ENCODE data around the gene RPS3. TPM values are rescaled to one million over a fixed set of nuclear protein-coding genes. Genes with fewer than 3 reads are reported as not detected.

The RPS3 gene
- total and polyA plus RNA-seq, 9 of the 15 experiments (the other 6 are each of a cell fraction or from before 2014, with no cell fraction given) = 2,700 to 5,771 (median 3,679) TPM

DNA sequence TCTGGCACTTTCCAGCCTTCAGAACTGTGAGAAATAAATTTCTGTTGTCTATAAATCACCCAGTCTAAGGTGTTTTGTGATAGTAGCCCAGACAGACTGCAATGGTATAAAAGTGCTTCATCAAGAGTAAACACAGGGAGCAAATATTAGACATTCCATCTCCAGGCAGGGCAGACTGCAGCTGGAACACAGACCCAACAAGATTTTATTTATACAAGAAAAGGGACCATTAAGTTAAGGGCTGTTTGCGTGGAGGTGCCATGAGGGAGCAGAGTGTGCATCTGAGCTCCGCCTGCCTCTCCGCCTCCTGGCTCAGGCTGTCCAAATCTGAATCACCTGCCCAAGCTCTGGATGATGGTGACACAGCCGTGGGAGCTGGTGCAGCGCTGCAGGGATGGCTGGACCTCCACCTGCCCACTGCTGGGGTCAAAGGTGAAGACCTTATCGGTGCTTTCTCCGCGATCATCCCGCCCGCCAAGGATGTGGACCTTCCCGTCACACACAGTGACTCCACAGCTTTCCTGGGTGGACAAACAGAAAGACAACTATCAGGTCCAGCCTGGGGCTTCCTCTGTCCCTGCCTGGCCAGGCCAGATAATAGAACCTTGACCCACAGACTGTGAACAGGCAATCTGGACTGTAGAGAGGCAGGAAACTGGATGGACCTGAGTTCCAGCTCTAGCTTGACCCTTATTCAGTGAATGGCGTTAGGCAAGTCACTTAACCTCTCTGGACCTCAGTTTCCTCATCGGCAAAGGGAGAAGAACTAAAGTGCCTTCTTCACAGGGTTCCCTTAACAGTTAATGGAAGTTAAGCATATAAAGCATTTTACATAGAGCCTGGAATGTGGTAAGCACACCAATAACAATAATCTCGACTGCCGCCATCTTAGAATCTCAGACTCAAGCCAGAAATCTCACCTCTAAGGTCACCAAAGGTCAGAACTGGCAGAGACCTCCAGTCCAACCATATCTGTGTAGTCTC lies 23.2 kb downstream of the RPS3 start (continued):
- TF ChIP-seq CTBP1 (IDR thresholded peaks at IDR 0.05; ENCODE audit: borderline replicate concordance) (peak; percentile 89), ZNF121 (CRISPR knock-in tag; conservative IDR thresholded peaks at IDR 0.05) (no peak), HDAC2 (IDR thresholded peaks at IDR 0.05) (peak; percentile 69; the same call in 1 of the 2 replicates), ZNF184 (CRISPR knock-in tag; IDR thresholded peaks at IDR 0.05) (no peak), POLR2B (IDR thresholded peaks at IDR 0.05; ENCODE audit: low read depth, partially characterized antibody) (no peak), POLR3A (IDR thresholded peaks at IDR 0.05; ENCODE audit: borderline replicate concordance, extremely low read depth, insufficient read depth, insufficient read length) (no peak), EGR1 (conservative IDR thresholded peaks at IDR 0.05) (no peak), TAF9B (IDR thresholded peaks at IDR 0.05; ENCODE audit: partially characterized antibody) (no peak), TSC22D4 (tag; IDR thresholded peaks at IDR 0.05) (no peak), SRSF9 (IDR thresholded peaks at IDR 0.05; ENCODE audit: borderline replicate concordance, low read depth, low read length) (no peak)

DNA sequence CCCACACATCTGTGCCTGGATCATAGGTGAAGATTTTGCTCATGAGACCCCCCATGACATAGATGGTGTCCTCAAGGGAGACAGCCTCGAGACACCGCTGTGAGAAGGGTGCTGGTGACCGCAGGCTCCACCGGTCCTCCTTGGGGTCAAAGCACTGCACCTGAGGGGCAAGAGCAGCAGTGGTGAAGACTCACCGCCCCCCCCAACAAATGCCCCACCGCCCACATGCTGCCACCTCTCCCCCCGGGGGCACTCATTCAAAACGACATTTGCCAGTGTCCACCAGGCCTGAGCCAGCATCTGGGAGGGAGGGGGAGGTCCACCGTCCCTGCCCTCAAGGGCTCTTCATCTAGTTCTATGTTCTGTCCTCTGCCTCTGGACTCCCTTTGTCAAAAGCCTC lies 24.4 kb downstream of the RPS3 start:
- in situ Hi-C loops (cut with MboI) = no loop called here
- Histone ChIP-seq H3K4me2 (ENCODE audit: insufficient read depth, low read length) (no peak overlapping the region), H3K9ac (ENCODE audit: insufficient read depth in 1 of 2, low read depth in 2 of 2, low read length in 2 of 2) (no peak overlapping the region), H3K36me3 (ENCODE audit: control insufficient read depth, insufficient read depth, low read length) (0 out of 3 replicates have a peak, but pooled peaks cover 7% of the 10 kb centered on the region), H3K4me3 (no peak overlapping the region), H3K27me3 (ENCODE audit: control insufficient read depth in 2 of 2, insufficient read depth in 2 of 2, low read length in 2 of 2) (no peaks in the 10 kb centered on the region), H2AFZ (ENCODE audit: low read depth, low read length) (no peak overlapping the region), H4K20me1 (replicated peaks; ENCODE audit: control insufficient read depth, insufficient read depth, low read length) (peaks cover 10% of the 10 kb centered on the region; the same call in 1 of the 2 replicates), H3K79me2 (ENCODE audit: control insufficient read depth, insufficient read depth, low read length) (no peaks in the 10 kb centered on the region), H3K27ac (ENCODE audit: extremely low read depth, low read depth, low read length) (no peak overlapping the region), H3K9me1 (ENCODE audit: control insufficient read depth, insufficient read depth, low read length) (peaks cover 5% of the 10 kb centered on the region), H3K9me3 (replicated peaks; ENCODE audit: control insufficient read depth, insufficient read depth, low read depth, low read length) (no peaks in the 10 kb centered on the region), H3K4me1 (replicated peaks in 1 of 2; ENCODE audit: control insufficient read depth in 2 of 2, insufficient read depth in 2 of 2, low read length in 2 of 2) (peaks cover 31 to 36% of the 10 kb centered on the region in 2 experiments; a peak in 4 of 5 replicates)
- no TSS peak for BruUV-seq (replicated peaks)
- DNase-seq (ENCODE audit: extremely low read depth in 1 of 4, low spot score in 3 of 4) (no peak), FAIRE-seq (no peak), ATAC-seq (no peak)
- intact Hi-C loops (cut with micrococcal nuclease) = no loop called here
- POLR2A ChIA-PET = interaction anchor here (0.9 to 2.1 kb wide), 4 partner anchors 11 to 61 kb away, joined by 3 to 16 read pairs (median 3); no protein-coding TSS in a partner anchor
- 65% methylated on average over 8 of the region's 9 CpGs for WGBS (ENCODE audit: insufficient coverage, low coverage, missing lambda C conversion rate)
- CTCF ChIA-PET (ENCODE audit: low intra/inter-chr PET ratio) = no interaction called here
- TF ChIP-seq, protein P1, sequence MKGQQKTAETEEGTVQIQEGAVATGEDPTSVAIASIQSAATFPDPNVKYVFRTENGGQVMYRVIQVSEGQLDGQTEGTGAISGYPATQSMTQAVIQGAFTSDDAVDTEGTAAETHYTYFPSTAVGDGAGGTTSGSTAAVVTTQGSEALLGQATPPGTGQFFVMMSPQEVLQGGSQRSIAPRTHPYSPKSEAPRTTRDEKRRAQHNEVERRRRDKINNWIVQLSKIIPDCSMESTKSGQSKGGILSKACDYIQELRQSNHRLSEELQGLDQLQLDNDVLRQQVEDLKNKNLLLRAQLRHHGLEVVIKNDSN (CRISPR knock-in tag; IDR thresholded peaks at IDR 0.05) = no peak
- TF ChIP-seq ZNF75A (CRISPR knock-in tag; IDR thresholded peaks at IDR 0.05) (no peak), KLF1 (tag; IDR thresholded peaks at IDR 0.05) (no peak), RBM15 (IDR thresholded peaks at IDR 0.05; ENCODE audit: insufficient read depth, low read length) (no peak), SP1 (CRISPR knock-in tag; IDR thresholded peaks at IDR 0.05) (no peak)
- TF ChIP-seq, protein P2, sequence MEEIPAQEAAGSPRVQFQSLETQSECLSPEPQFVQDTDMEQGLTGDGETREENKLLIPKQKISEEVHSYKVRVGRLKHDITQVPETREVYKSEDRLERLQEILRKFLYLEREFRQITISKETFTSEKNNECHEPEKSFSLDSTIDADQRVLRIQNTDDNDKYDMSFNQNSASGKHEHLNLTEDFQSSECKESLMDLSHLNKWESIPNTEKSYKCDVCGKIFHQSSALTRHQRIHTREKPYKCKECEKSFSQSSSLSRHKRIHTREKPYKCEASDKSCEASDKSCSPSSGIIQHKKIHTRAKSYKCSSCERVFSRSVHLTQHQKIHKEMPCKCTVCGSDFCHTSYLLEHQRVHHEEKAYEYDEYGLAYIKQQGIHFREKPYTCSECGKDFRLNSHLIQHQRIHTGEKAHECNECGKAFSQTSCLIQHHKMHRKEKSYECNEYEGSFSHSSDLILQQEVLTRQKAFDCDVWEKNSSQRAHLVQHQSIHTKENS (CRISPR knock-in tag; IDR thresholded peaks at IDR 0.05) = no peak
- TF ChIP-seq, protein P3, sequence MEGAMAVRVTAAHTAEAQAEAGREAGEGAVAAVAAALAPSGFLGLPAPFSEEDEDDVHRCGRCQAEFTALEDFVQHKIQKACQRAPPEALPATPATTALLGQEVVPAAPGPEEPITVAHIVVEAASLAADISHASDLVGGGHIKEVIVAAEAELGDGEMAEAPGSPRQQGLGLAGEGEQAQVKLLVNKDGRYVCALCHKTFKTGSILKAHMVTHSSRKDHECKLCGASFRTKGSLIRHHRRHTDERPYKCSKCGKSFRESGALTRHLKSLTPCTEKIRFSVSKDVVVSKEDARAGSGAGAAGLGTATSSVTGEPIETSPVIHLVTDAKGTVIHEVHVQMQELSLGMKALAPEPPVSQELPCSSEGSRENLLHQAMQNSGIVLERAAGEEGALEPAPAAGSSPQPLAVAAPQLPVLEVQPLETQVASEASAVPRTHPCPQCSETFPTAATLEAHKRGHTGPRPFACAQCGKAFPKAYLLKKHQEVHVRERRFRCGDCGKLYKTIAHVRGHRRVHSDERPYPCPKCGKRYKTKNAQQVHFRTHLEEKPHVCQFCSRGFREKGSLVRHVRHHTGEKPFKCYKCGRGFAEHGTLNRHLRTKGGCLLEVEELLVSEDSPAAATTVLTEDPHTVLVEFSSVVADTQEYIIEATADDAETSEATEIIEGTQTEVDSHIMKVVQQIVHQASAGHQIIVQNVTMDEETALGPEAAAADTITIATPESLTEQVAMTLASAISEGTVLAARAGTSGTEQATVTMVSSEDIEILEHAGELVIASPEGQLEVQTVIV (CRISPR knock-in tag; IDR thresholded peaks at IDR 0.05; ENCODE audit: borderline replicate concordance) = no peak

Measured in K562 (cell line).